ENCODE results near the gene ATP1A2. TPM values are rescaled to one million over a fixed set of nuclear protein-coding genes. Genes with fewer than 3 reads are reported as not detected.

ATP1A2 gene
- total RNA-seq, 4 donors from 2014 or later = 2.2 to 32.6 (median 5.3) TPM

GRCh38 chr1:160134791-160135572 lies 19.4 kb downstream of the ATP1A2 start:
- H3K36me3 ChIP-seq = no peaks in the 10 kb centered on the region
- intact Hi-C loops (cut with DNase I) = no loop called here
- H3K27me3 ChIP-seq = no peaks in the 10 kb centered on the region
- peak overlapping the region in 2 of 4 donors; percentile 5 to 17 for H3K27ac ChIP-seq
- H3K9me3 ChIP-seq = no peaks in the 10 kb centered on the region
- DNase-seq = no peak
- no peak for TF ChIP-seq CTCF (IDR thresholded peaks at IDR 0.05)
- TF ChIP-seq POLR2A (IDR thresholded peaks at IDR 0.05) = no peak
- WGBS, 2 donors = 85% methylated on average over 17 to 19 of the region's 20 CpGs
- H3K4me1 ChIP-seq = peaks cover 0 to 7% (median 0%) of the 10 kb centered on the region in 3 donors
- no peak overlapping the region for H3K4me3 ChIP-seq

- no peaks in the 10 kb centered on the region for H3K27me3 ChIP-seq
- no peaks in the 10 kb centered on the region for H3K9me3 ChIP-seq
- no peak for DNase-seq
- H3K4me3 ChIP-seq = no peak overlapping the region
- intact Hi-C loops (cut with DNase I) = no loop called here
- 84 to 88% methylated on average over 7 to 14 of the region's 22 CpGs for WGBS, 2 donors
- TF ChIP-seq CTCF (IDR thresholded peaks at IDR 0.05) (no peak), POLR2A (IDR thresholded peaks at IDR 0.05) (no peak)
- peaks cover 0 to 4% (median 0%) of the 10 kb centered on the region in 3 donors for H3K4me1 ChIP-seq
- H3K27ac ChIP-seq = peak overlapping the region in 3 of 4 donors; percentile 0 to 47 (median 39)
- no peaks in the 10 kb centered on the region for H3K36me3 ChIP-seq
Observed at GRCh38 chr1:160136121-160136925, 20.8 kb downstream of the ATP1A2 start.

GRCh38 chr1:160136926-160137200 lies 21.3 kb downstream of the ATP1A2 start:
- no peaks in the 10 kb centered on the region for H3K4me1 ChIP-seq
- WGBS, 2 donors = 95 to 96% methylated on average over 3 to 5 of the region's 5 CpGs
- no peaks in the 10 kb centered on the region for H3K9me3 ChIP-seq
- H3K27me3 ChIP-seq = no peaks in the 10 kb centered on the region
- no peak for DNase-seq
- intact Hi-C loops (cut with DNase I) = no loop called here
- peak overlapping the region in 2 of 4 donors; percentile 39 to 47 for H3K27ac ChIP-seq
- H3K36me3 ChIP-seq = no peaks in the 10 kb centered on the region
- H3K4me3 ChIP-seq = no peak overlapping the region
- TF ChIP-seq POLR2A (IDR thresholded peaks at IDR 0.05) = no peak
- no peak for TF ChIP-seq CTCF (IDR thresholded peaks at IDR 0.05)

GRCh38 chr1:160137216-160137862 lies 21.8 kb downstream of the ATP1A2 start:
- Histone ChIP-seq H3K9me3 (no peaks in the 10 kb centered on the region), H3K36me3 (no peaks in the 10 kb centered on the region), H3K27ac (peak overlapping the region in 2 of 4 donors; percentile 39 to 47), H3K4me3 (no peak overlapping the region), H3K27me3 (no peaks in the 10 kb centered on the region), H3K4me1 (no peaks in the 10 kb centered on the region)
- WGBS, 2 donors = 78 to 80% methylated on average over 4 to 8 of the region's 8 CpGs
- intact Hi-C loops (cut with DNase I) = no loop called here
- DNase-seq = no peak
- TF ChIP-seq CTCF (IDR thresholded peaks at IDR 0.05) = no peak

GRCh38 chr1:160139840-160140239 lies 24.3 kb downstream of the ATP1A2 start:
- H3K27me3 ChIP-seq = no peaks in the 10 kb centered on the region
- intact Hi-C loops (cut with DNase I) = no loop called here
- no peaks in the 10 kb centered on the region for H3K4me1 ChIP-seq
- H3K9me3 ChIP-seq = no peaks in the 10 kb centered on the region
- no peaks in the 10 kb centered on the region for H3K36me3 ChIP-seq
- WGBS, 2 donors = 84 to 88% methylated on average over 8 of the region's 8 CpGs
- no peak overlapping the region for H3K4me3 ChIP-seq
- H3K27ac ChIP-seq = no peak overlapping the region
- no peak for DNase-seq
- TF ChIP-seq CTCF (IDR thresholded peaks at IDR 0.05) = no peak
- TF ChIP-seq POLR2A (IDR thresholded peaks at IDR 0.05) = no peak
